NCI-H1417 (cell line): ENCODE results near the gene NKD1.
A peak's percentile ranks its signal among the peaks of the same experiment; 100 is the strongest.

Source experiments
- DNase-seq, 3 experiments: peaks; one replicate each; lab custom pipeline; 2025; lab: John Stamatoyannopoulos, UW

Gene NKD1

DNA sequence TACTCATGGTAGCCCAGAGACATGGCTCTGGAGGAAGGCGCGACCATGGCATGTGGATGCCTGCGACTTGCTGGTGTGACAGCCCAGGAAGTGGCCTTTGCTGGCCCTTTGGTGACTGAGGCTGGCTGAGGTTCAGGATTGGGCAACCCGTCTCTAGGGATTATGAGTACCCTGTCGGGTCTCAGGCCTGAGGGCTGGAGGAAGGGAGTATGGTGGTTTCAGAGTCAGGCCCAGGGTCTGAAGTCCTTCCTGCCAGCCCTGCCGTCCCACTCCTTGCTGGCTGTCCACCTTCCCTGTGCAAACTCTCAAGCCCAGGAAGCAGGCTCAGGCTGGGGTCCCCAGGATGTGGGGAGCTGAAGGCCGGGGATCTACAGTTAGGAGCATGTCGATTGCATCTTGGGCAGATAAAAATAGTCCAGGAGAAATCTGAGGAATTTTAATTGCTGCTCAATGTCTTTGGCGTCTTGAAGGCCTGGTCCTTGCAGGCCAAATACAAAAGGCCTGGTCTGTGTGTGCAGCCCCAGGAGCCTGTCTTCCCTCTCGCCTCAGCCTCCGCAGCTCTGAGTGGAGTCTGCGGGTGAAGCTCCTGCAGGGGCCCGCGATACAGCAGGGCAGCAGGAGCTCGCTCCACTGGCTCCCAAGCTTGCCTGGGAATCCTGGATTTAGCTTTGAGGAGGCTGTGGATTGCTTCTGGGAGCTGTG lies 52.5 kb downstream of the NKD1 start:
- DNase-seq: no peak

DNA sequence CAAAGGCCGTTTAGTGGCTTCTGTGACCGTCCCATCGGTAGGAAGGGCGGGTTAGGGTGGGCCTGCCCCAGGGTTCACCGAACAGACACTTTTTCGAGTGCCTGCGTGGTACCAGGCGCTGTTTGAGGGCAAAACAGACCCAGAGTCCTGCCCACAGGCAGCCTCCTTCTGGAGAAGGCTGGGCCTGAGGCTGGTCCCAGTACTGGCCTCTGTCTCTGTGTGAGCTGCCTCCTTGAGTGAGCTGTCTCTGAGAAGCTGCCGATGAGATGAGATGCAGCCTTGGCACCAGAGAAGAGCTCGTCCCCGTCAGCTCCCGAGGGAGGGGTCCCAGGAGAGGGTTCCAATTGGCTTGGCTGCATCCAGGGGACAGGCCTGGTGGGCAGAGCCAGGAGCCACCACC lies 53.1 kb downstream of the NKD1 start:
- no peak for DNase-seq

DNA sequence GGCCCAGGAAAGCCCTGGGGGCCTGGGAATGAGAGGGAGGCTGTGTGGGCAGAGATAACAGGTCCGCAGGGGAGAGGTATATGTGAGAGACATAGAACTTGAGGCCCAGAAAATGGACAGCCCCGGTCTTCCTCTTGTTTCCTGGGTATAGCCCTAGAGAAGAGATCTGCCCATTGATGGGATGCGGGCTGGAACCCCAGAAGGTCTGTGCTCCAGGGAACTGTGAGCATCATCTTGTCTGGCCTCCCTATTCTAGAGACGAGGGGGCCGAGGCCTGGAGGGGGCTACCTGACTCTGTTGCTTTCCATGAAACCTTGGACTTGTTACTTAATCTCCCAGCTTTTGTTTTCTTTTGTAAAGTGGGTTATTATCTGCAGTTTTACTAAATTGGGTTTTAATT lies 53.9 kb downstream of the NKD1 start:
- DNase-seq: no peak

DNA sequence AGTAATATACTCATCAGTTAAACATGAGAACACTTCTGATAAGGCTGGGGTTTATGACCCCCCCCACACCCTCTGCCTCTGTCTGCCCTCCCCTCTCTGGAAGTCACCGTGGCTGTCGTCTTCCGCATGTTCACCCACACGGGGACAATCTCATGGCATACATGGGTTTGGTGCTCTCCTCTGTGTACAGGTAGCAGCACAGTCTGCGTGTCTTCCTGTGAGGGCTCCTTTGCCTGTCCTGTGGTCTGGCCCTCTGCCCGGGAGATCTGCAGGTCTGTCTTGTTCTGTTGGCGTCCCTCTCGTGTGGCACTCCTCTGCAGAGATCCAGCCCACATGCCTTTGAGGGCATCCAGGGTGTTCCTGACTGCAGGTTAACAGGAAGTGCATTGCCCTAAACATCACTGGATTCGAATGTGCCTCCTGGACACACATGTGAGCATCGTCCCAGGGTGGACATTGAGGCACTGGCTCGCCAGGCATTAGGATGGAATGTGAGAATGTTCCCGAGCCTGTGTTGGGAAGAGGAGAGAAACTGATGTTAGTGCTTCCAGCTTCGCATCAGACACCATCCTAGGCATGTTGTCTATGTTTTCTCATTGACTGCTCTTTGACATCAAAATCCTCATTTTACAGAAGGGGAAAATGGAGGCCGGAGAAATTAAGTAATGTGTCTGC lies 54.5 kb downstream of the NKD1 start:
- DNase-seq: no peak

DNA sequence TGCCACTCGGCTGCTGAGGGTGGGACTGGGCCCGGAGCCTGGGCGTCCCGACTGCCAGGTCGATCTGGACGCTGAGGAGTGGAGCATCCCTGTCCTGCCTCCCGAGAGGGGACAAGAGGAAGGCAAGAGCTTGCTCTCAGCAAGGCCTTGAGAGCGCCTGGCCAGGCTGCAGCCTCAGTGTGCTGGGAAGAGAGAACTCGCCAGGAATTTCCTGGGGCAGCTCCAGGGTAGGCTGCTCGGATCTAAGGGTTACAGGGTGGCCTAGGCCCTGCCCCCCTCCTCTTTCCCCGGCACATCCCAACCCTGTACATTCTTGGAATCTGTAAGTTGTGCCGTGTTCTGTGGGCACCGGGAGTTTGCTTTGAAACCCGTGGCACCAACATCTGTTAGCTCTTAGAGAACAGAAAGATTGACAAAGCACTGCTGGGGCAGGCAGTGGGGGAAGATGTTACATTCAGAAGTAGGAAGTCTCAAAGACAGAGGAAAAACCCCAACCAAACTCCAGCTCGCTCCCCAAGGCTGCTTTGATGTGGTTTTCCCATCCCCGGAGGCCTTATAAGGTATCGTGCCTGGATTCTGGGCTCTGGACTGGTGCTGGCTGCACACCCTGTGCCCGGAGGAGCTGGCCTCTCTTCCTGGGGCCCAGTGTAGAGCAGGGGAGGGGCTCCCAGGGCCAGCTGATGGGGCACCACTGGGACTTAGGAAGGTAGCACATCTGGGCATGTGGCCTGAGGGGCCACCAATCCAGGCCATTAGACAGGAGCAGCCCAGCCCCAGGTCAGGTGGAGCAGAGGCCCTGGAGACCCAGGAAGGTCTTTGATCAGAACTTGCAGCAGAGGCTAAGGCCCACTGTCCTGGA lies 55.2 kb downstream of the NKD1 start:
- DNase-seq: no peak

DNA sequence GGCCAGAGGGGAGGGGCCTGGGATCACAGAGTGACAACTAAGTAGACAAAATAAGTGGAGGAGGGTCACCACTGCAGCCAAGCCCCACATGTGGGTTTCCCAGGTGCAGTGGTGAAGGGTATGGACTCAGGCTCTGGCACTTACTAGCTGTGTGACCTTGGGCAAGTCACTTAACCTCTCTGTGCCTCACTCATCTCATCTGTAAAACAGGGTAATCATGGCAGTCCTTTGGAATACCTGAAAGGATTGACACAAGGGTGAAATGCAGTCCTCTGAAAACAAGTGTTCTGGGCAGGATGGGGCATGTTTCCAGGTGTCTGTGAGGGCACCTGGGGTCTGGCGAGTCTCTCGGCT lies 55.8 kb downstream of the NKD1 start:
- DNase-seq: no peak

DNA sequence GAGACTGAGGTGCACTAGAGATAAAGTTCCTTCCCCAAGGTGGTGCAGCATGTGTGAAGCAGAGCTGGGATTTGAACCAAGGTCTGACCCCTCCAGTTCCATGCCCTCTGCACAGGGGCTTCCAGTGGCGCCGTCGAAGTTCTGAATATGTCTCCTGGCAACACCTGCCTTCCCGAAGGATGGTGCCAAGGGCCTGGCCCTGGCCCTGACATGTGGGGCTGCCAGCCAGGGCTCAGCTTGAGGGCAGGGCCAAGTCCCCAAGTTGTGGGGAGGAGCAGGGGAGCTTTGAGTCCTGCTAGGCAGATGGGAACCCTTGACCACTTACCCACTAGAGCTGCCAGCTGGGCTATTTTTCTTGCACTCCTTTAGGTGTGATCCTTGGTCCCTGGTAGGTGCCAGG lies 56.4 kb downstream of the NKD1 start:
- no peak for DNase-seq

DNA sequence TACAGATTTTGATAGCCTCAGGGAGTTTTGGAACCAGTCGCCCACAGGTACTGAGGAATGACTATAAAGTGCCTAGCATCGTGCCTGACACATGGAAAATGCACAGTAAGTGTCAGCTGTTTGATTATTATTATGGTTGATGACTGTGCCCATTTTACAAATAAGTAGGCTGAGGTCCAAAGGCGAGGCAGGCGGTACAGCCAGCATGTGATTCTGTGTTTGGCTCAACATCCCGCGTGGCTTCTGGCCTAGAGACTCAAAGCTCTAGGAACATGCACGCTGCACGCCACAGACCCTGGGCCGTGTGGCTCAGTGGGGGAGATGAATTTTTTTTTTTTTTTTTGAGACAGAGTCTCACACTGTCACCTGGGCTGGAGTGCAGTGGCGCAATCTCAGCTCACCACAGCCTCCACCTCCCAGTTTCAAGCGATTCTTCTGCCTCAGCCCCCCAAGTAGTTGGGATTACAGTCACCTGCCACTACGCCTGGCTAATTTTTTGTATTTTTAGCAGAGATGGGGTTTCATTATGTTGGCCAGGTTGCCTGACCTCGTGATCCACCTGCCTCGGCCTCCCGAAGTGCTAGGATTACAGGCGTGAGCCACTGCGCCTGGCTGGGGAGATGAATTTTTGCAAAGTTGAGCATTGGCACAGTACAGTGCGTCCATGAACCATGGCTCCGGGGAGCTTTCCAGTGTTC lies 57.7 kb downstream of the NKD1 start:
- DNase-seq: no peak

DNA sequence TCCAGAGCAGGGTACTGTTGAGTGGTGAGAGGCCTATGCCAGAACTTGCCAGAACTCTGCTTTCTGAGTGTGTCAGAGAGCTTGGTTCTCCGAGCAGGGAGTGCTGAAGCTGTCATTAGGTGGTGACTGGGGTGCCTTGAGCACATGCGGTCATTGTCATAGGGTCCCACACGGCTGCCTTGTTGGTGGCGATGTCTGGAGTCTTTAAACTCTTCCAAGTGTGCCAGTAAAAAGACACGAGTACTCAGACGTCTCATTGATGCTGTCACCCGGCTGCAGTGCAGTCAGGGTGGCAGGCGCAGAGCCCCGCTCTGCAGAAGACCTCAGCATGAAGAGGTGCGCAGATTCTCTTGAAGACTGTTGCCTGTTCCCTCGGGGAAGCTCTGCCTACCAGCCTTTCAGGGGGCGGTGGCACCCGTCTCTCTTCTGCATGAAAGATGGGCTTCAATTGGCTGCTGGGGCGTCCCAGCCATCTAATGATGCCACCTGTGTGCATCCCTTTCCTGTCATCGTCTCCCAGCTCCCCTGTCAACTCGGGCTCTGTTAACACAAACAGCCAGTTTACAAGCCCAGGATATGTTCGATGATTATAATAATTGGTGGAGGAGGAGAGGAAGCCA lies 58.3 kb downstream of the NKD1 start:
- DNase-seq: peak in 1 of 3 experiments; percentile 10

DNA sequence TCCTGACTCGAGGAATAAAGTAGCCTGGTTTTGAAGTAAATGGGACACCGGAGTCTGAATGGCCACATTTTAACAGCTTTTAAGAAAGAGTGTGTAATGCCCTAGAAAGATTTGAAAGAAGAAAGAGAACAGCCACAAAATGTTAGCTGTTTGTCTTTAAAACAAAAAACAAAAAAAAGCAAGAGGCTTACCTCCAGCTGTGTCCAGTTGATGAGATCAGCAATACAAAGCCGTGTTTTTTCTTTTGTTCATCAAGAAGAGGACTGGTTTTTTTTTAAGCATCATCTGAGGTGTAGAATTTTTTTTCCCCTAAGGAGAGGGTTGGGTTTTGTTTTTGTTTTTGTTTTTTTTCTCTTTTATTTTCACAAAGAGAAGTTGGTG lies 58.8 kb downstream of the NKD1 start:
- no peak for DNase-seq

DNA sequence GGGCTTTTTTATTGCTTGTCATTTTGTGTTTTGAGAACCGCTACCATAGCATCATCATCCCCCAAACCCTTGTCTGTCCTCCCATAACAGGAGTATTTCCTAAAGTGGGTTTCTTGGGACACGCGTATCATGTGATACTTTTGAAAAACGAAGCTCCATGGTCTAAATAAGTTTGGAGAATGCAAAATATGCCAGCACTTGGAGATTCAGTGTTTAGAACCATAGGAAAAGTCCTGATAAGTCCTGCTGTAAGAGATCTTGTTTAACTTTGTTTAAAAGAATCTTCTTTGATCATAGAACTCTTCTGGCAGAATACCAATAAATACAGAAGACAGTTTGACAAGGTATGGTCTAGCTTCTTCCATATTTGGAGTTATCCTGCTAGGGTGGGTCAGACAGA lies 59.3 kb downstream of the NKD1 start:
- no peak for DNase-seq

DNA sequence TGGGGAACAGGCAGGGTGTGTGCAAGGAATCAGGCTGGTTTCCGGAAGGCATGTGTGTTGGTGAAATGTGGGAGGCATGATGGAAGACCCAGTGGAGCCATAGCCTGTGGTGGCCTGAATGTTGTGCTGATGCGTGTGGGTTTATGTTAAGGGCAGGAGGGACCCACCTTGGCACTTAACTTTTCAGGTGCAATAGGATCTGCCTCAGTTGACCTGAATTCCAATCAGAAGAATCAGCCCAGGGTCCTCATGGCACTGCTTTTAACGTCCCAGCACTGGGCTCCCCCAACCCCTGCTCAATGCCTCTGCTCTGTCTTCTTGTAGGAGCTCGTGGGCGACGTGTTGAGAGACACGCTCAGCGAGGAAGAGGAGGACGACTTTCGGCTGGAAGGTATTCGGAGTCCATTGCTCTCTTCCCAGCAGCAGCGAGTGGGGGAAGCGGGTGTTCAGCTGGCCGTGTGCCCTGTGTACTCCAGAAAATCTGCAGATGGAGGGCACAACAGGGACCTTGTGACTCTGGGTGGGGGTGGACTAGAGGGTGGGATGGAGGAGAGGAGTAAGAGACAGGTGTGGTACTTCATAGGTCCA lies 59.9 kb downstream of the NKD1 start:
- no peak for DNase-seq

DNA sequence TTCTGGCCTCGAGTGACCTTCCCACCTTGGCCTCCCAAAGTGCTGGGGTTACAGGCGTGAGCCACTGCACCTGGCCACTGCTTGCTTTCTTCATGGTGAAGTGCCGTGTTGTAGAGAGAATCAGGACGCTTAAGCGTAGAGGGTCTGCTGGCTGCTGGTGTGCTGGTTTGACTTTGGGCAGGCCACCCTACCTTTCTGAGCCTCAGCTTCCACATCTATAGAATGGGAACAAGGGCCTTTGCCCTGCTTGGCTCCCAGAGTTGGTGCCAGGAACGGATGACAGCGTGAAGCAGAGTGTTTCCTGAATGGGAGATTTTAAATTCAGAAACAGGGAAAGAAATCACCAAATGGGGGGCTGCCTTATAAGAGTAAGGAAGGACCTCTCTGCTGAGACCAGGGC lies 60.9 kb downstream of the NKD1 start:
- DNase-seq: no peak

DNA sequence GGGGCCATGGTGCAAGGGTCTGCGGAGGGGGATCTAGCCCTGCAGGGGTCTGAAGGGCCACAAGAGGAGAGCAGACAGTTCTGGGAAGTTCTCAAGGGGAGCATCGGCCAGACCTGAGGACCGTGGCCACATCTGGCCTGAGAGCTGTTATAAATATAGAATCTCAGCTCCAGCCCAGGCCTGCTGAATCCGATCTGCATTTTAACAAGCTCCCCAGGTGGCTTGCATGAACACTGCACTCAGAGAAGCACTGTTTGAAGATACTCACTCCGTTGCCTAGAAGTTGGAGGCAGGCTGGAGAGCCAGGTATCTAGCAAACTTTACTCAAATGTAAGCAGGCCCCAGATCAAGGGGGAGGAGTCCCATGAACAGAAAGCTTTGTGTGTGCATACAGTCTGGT lies 61.3 kb downstream of the NKD1 start:
- no peak for DNase-seq

DNA sequence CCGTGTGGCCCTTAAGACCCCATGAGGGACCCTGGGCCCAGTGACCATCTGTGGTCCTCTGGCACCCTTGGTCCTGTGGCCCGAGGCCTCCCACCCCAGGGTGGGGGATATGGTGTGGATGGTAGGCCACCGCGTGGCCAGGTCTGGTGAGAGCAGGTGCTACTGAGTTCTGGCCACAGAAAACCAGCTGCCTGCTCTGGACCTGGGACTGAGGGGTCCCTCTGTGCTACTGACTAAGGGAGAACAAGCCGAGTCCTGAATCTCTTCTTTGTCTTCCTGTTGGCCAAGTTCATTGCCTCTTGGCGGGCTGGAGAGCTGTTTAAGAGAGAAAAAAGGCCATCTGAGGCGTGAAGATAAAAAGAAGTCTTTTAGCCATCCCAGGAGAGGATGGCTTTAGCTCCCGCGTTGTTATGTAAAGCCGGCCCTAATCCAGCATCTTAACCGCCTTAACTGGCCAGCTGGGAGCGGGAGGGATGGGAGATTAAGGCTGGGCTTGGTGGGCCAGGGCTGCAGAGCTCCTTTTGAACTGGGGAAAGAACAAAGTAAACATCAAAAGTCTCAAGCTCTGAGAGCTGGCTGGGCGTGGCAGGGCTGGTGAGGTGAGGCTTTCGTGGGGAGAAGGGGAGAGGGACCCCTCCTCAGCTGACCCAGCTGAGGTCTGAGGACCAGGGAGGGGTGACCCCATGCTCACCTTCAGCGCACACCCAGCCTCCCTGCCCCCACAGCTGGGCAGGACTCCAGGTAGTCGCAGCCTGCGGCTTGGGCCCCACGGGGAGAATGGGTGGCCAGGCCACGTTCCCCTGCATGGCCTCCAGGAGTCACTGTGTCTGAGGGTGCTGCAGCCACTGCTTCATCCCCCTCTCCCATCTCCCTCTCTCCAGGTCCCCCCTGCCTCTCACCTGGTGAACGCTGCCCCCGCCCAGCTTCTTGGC lies 62.4 kb downstream of the NKD1 start:
- DNase-seq: no peak

DNA sequence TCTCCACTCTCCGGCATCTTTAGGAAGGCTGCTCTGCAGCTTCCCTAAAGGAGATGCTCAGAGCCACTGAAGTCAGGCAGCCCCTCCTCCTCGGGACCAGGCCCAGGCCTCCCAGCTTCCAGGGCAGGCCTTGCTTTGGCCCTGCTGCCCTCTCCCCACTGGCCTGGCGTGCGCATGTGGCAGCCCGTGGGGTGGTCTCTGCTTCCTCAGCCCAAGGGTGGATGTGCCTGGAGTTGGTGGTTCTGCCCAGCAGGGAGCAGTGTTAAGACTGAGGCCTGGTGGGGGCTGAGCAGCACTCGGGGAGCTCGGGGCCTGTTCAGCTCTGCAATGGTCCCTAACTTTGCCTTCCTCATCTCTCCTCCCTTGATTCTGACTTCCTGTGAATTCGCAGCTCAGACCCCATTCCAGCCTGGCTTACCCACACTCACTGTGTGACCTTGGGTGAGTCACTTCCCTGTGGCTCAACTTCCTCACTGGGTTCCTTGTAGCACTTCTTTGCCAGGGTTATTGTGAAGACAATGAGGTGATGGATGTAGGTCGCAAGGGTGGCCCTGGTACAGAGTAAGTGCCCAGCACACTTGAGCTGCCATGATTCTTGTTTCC lies 63.2 kb downstream of the NKD1 start:
- DNase-seq: no peak

DNA sequence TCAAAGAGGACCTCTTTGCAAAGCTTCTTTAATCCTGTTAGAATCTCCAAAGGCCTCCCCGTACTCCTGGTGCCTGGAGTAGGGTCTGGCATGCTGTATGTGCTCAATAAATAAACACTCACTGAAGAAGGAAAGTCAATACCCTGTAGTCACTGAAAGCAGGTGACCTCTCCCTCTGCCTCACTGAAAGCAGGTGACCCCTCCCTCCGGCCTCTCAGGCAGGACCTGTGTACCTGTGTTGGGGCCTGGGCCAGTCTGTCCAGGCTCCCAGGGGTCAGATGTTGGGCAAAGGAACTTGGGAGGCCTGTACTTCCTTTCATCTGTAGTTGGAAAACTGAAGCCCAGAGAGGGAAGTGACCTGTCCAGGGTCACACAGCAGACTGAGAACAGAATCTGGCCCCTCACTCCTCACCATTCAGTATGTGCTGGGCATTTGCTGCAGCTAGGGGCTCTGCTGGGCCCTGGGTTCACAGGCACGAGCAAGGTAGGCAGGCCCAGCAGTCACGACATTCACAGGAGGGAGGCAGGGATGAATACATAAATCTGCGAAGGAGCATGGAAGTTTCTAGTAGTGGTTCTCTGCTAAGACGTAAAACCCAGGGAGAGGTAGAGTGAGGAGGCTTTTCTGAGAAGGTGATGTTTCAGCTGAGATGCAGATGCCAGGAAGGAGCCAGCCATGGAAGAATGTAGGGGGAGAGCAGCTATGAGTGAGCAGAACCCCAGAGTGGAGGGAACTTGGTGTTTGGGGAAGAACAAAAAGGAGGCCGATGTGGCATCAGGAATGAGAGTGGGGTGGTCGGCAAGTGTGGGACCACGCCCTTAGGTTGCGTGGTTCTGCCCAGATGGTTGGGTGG lies 64.0 kb downstream of the NKD1 start:
- no peak for DNase-seq

DNA sequence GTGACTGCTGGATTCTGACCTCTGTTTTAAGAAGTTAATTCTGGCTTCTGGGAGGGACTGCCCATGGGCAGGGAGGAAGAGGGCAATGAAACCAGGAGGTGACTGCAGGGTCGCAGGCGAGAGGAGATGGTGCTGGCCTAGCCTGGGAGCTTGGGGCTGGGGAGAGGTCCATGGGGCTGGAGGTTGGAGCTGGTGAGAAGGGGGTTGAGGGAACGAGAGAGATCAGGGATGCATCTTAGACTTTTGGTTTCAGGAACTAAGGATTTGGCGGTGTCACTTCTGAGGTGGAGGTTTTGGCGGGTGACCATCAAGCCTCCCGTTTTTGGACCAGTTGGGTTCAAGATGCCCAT lies 64.6 kb downstream of the NKD1 start:
- DNase-seq: no peak

DNA sequence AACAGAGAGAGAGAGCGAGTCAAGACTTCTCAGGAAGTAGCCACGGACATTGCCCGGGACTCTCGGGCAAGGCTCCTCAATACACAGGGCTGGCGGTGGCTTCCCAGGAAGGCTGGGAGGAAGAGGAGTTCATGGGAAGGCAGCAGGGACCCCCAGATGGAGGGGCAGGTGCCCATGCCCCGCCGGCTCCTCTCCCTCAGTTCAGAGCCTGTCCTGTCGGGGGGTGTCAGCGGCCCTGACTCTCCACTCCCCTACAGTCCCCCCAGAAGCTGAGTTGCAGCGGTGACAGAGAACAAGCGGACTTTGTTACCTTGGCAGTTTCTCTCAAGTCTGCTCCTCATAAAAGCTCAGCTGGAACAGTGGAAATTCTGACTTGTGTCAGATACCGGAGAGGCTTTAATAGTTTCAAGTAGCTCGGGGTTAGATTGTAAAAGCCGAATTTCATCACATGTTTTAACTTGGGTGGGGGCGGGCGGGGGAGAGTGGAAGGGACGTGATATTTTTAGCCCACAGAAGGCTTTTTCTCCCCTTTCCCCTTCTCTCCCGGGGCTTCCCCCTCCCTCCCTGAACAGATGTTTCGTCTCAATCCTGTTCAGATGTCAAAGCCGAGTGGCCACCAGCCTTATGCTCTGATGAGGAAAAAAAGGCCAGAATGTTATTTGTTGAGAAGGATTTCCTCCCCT lies 65.2 kb downstream of the NKD1 start:
- DNase-seq: no peak
